K562 (cell line): Measurements from ENCODE around the gene TMC2. TPM values are rescaled to one million over a fixed set of nuclear protein-coding genes. Genes with fewer than 3 reads are reported as not detected.

Experiments
- ATAC-seq: fragments of 200-7000 bp; cut with Tn5 transposase; 3 replicates; pipeline ENCODE4 v1.9.1; 2020; ENCODE audit warnings: moderate library complexity
- BruUV-seq: library from RNA; stranded (reverse); fragments of 400-500 nt; replicated peaks from 2 replicates; lab custom pipeline; 2021; lab: Mats Ljungman, UMichigan
- CTCF ChIA-PET: fragments of 300-600 bp; formaldehyde crosslinking; extraction: SDS; loops from one replicate; lab custom pipeline; 2021; ENCODE audit warnings: low intra/inter-chr PET ratio; lab: Yijun Ruan, JAX
- POLR2A ChIA-PET: fragments of 300-600, 350-650 bp; sonication (Branson Sonifier 250); formaldehyde crosslinking; extraction: SDS; loops from one replicate; lab custom pipeline; 2021; ENCODE audit warnings: antibody characterized with exemption, inconsistent platforms; lab: Yijun Ruan, JAX
- DNase-seq, 4 experiments: peaks; one replicate each; pipeline versions ENCODE4 v3.0.0 to v3.0.0-alpha.2; 2011 to 2018; ENCODE audit warnings: low spot score in 3 of 4, mixed read lengths in 3 of 4; ENCODE audit errors: extremely low read depth in 1 of 4
- FAIRE-seq: peaks from 2 replicates; lab custom pipeline; 2011; peaks lifted over from hg19 to GRCh38; lab: Jason Lieb, UNC
- H2AFZ ChIP-seq: 2 replicates; pipeline ENCODE4 v1.6.0; 2011; ENCODE audit warnings: low read depth, low read length, control low read depth, inconsistent platforms
- H3K27ac ChIP-seq: fragments of 200-600 bp; 3 replicates; pipeline ENCODE4 v1.8.0; 2011; ENCODE audit warnings: low read depth, mild to moderate bottlenecking, control low read depth, inconsistent platforms, low read length, moderate library complexity, mixed read lengths; ENCODE audit errors: extremely low read depth
- H3K27me3 ChIP-seq, 2 experiments: fragments of 300-600 bp in 1 of 2; 2 replicates in 1 of 2; 3 replicates in 1 of 2; pipeline versions ENCODE4 v1.6.0 to v1.8.0; 2011; ENCODE audit warnings: inconsistent platforms in 2 of 2, low read length in 2 of 2, mild to moderate bottlenecking in 1 of 2, mixed read lengths in 1 of 2, moderate library complexity in 1 of 2; ENCODE audit not compliant: control insufficient read depth in 2 of 2, insufficient read depth in 2 of 2
- H3K36me3 ChIP-seq: fragments of 300-600 bp; 3 replicates; pipeline ENCODE4 v1.8.0; 2011; ENCODE audit warnings: mild to moderate bottlenecking, low read length, inconsistent platforms; ENCODE audit not compliant: control insufficient read depth, insufficient read depth
- H3K4me1 ChIP-seq, 2 experiments: fragments of 200-600 bp in 1 of 2; replicated peaks in 1 of 2; 2 replicates in 1 of 2; 3 replicates in 1 of 2; pipeline versions ENCODE4 v1.5.1 to v1.8.0; 2011; ENCODE audit warnings: inconsistent platforms in 2 of 2, low read length in 2 of 2, mild to moderate bottlenecking in 1 of 2, mixed read lengths in 1 of 2, moderate library complexity in 1 of 2; ENCODE audit not compliant: control insufficient read depth in 2 of 2, insufficient read depth in 2 of 2
- H3K4me2 ChIP-seq: 2 replicates; pipeline ENCODE4 v1.6.1; 2011; ENCODE audit warnings: low read length, control low read depth, inconsistent platforms, mixed read lengths; ENCODE audit not compliant: insufficient read depth
- H3K4me3 ChIP-seq: fragments of 200-600 bp; sonication (generic), shearing (Covaris generic); 2 replicates; pipeline ENCODE4 v1.5.1; 2016; ENCODE audit warnings: control low read depth, inconsistent platforms
- H3K79me2 ChIP-seq: fragments of 200-600 bp; 3 replicates; pipeline ENCODE4 v1.8.0; 2011; ENCODE audit warnings: low read length, inconsistent platforms; ENCODE audit not compliant: control insufficient read depth, insufficient read depth
- H3K9ac ChIP-seq, 2 experiments: 2 replicates each; pipeline versions ENCODE4 v1.6.0 to v1.6.1; 2011; ENCODE audit warnings: low read depth in 2 of 2, low read length in 2 of 2, control low read depth in 1 of 2, inconsistent platforms in 1 of 2, mild to moderate bottlenecking in 1 of 2, mixed read lengths in 1 of 2; ENCODE audit not compliant: insufficient read depth in 1 of 2
- H3K9me1 ChIP-seq: one replicate; pipeline ENCODE4 v1.6.0; 2011; ENCODE audit warnings: inconsistent platforms, mild to moderate bottlenecking, low read length, moderate library complexity; ENCODE audit not compliant: control insufficient read depth, insufficient read depth
- H3K9me3 ChIP-seq: replicated peaks from 2 replicates; pipeline ENCODE4 v1.5.1; 2011; ENCODE audit warnings: low read depth, low read length, inconsistent platforms; ENCODE audit not compliant: control insufficient read depth, insufficient read depth
- H4K20me1 ChIP-seq: replicated peaks from 2 replicates; pipeline ENCODE4 v1.6.1; 2011; ENCODE audit warnings: low read length, inconsistent platforms, mixed read lengths; ENCODE audit not compliant: control insufficient read depth, insufficient read depth
- ATF2 ChIP-seq: sonication (generic); formaldehyde crosslinking; IDR thresholded peaks from 2 replicates; pipeline ENCODE4 v1.8.1; 2022; ENCODE audit warnings: missing genetic modification reagents
- HEY1 ChIP-seq: fragments of 250-450 bp; sonication (Bioruptor Pico); IDR thresholded peaks from 2 replicates; pipeline ENCODE4 v1.5.0; 2020; ENCODE audit warnings: mild to moderate bottlenecking, moderate library complexity, borderline replicate concordance
- JUN ChIP-seq, 2 experiments: sonication (generic) in 1 of 2; formaldehyde crosslinking in 1 of 2; IDR thresholded peaks; 2 replicates each; pipeline versions ENCODE4 v1.6.1 to v1.8.0; 2012 to 2022; ENCODE audit warnings: borderline replicate concordance in 2 of 2, mild to moderate bottlenecking in 2 of 2, improper control_type of control experiment in 1 of 2, low read depth in 1 of 2, low read length in 1 of 2, missing genetic modification reagents in 1 of 2
- KDM2B ChIP-seq: fragments of 250-450 bp; sonication (Bioruptor Pico); IDR thresholded peaks from 2 replicates; pipeline ENCODE4 v1.8.0; 2021; ENCODE audit warnings: mild to moderate bottlenecking, moderate library complexity
- MEIS2 ChIP-seq: fragments of 450-650 bp; IDR thresholded peaks from 2 replicates; pipeline ENCODE4 v1.6.1; 2014; ENCODE audit warnings: mild to moderate bottlenecking; ENCODE audit not compliant: partially characterized antibody
- NFIC ChIP-seq: fragments of 450-650 bp; IDR thresholded peaks from 2 replicates; pipeline ENCODE4 v1.6.1; 2017; ENCODE audit warnings: mild to moderate bottlenecking, inconsistent platforms
- USF2 ChIP-seq: sonication (generic); formaldehyde crosslinking; IDR thresholded peaks from 2 replicates; pipeline ENCODE4 v1.5.0; 2020; ENCODE audit warnings: missing genetic modification reagents
- ZBTB34 ChIP-seq: fragments of 250-450 bp; sonication (Bioruptor Pico); IDR thresholded peaks from 2 replicates; pipeline ENCODE4 v1.8.0; 2021; ENCODE audit warnings: mild to moderate bottlenecking, moderate library complexity
- ZNF507 ChIP-seq: conservative IDR thresholded peaks from 2 replicates; pipeline ENCODE4 v1.6.1; 2017; ENCODE audit warnings: missing genetic modification characterization, missing compliant biosample characterization
- ZNF77 ChIP-seq: fragments of 250-450 bp; sonication (Bioruptor Pico); IDR thresholded peaks from 2 replicates; pipeline ENCODE4 v1.5.0; 2020
- WGBS: fragments of 100-300 bp; shearing (Covaris generic); methylation state at CpG from one replicate; pipeline ENCODE4 v1.1.6; 2016; ENCODE audit warnings: low coverage, mixed read lengths; ENCODE audit not compliant: insufficient coverage; ENCODE audit errors: missing lambda C conversion rate; 5-methylcytosine and 5-hydroxymethylcytosine counted together
- in situ Hi-C: fragments of 300-500 bp; cut with MboI; formaldehyde crosslinking; loops from 4 replicates; pipeline ENCODE4 v1.15.0; 2018; ENCODE audit warnings: inconsistent platforms, mixed read lengths
- intact Hi-C: fragments of 100-400 bp; cut with micrococcal nuclease; formaldehyde crosslinking; loops from 2 replicates; pipeline ENCODE4 v1.14.2; 2022
- polyA plus RNA-seq, 8 experiments: library from polyadenylated mRNA; depleted of rRNA in 4 of 8; stranded (reverse) in 5 of 8; unstranded in 3 of 8; fragments of >200 nt; fragmentation: Nextera tagmentation in 2 of 8; fragmentation: Illumina TruSeq in 1 of 8; extraction: Ambion mirVana in 2 of 8; extraction: Trizol in 1 of 8; gene quantifications; 2 replicates each; pipeline versions ENCODE4 v1.2.1 to v1.2.3, GENCODE V29; 2011 to 2014; ENCODE audit warnings: inconsistent platforms in 1 of 8, missing spikeins in 1 of 8
- total RNA-seq, 7 experiments: library from RNA; depleted of rRNA in 6 of 7; stranded (reverse); fragments of >200 nt in 6 of 7; fragmentation: Illumina TruSeq in 2 of 7; extraction: Trizol in 2 of 7; gene quantifications; 2 replicates each; pipeline versions ENCODE4 v1.2.1 to v1.2.3, GENCODE V29; 2011 to 2021; ENCODE audit warnings: low replicate concordance in 1 of 7

Gene TMC2
- total and polyA plus RNA-seq, 9 of the 15 experiments (the other 6 are each of a cell fraction or from before 2014, with no cell fraction given): not detected

- in situ Hi-C loops (no loop called here), intact Hi-C loops (no loop called here)
- Histone ChIP-seq H3K9ac (no peak overlapping the region), H2AFZ (no peak overlapping the region), H3K36me3 (no peaks in the 10 kb centered on the region), H3K9me1 (no peaks in the 10 kb centered on the region), H4K20me1 (no peaks in the 10 kb centered on the region), H3K27ac (no peak overlapping the region), H3K4me3 (no peak overlapping the region), H3K79me2 (no peaks in the 10 kb centered on the region), H3K4me1 (peaks cover 0 to 8% of the 10 kb centered on the region in 2 experiments; a peak in 1 of 5 replicates), H3K4me2 (no peak overlapping the region), H3K27me3 (peaks cover 8 to 38% of the 10 kb centered on the region in 2 experiments), H3K9me3 (no peaks in the 10 kb centered on the region)
- ATAC-seq (no peak), DNase-seq (no peak), FAIRE-seq (no peak)
- POLR2A ChIA-PET: no interaction called here
- WGBS: 1% methylated on average over 24 of the region's 54 CpGs
- no TSS peak for BruUV-seq
- TF ChIP-seq ZNF507 (tag) (no peak), NFIC (0 out of 2 replicates have a peak, but pooled peaks have one; percentile 9)
- CTCF ChIA-PET: no interaction called here
Measured at GRCh38 chr20:2558581-2559278, 22.4 kb downstream of the TMC2 start.

GRCh38 chr20:2559279-2559626 is 22.9 kb downstream of the TMC2 start:
- BruUV-seq: no TSS peak
- no peak overlapping the region for H3K27ac ChIP-seq
- no peaks in the 10 kb centered on the region for H3K36me3 ChIP-seq
- ChIA-PET POLR2A (no interaction called here), CTCF (no interaction called here)
- DNase-seq (no peak), FAIRE-seq (no peak), ATAC-seq (no peak)
- no peaks in the 10 kb centered on the region for H4K20me1 ChIP-seq
- H3K27me3 ChIP-seq: peaks cover 8 to 38% of the 10 kb centered on the region in 2 experiments
- no peak overlapping the region for H3K4me3 ChIP-seq
- no peak overlapping the region for H2AFZ ChIP-seq
- in situ Hi-C loops: no loop called here
- 0% methylated on average over 3 of the region's 3 CpGs for WGBS
- intact Hi-C loops: no loop called here
- H3K4me2 ChIP-seq: no peak overlapping the region
- no peak overlapping the region for H3K9ac ChIP-seq
- peaks cover 0 to 8% of the 10 kb centered on the region in 2 experiments; a peak in 1 of 5 replicates for H3K4me1 ChIP-seq
- H3K9me3 ChIP-seq: no peaks in the 10 kb centered on the region
- no peaks in the 10 kb centered on the region for H3K9me1 ChIP-seq
- H3K79me2 ChIP-seq: no peaks in the 10 kb centered on the region
- TF ChIP-seq MEIS2: no peak
- no peak for TF ChIP-seq ZBTB34 (CRISPR knock-in tag)
- TF ChIP-seq ZNF77 (CRISPR knock-in tag): no peak
- TF ChIP-seq JUN (IDR thresholded peaks at IDR 0.05; ENCODE audit: borderline replicate concordance, low read depth, low read length): no peak
- no peak for TF ChIP-seq JUN (CRISPR knock-in tag; IDR thresholded peaks at IDR 0.05; ENCODE audit: borderline replicate concordance)
- TF ChIP-seq USF2 (CRISPR knock-in tag): no peak
- TF ChIP-seq KDM2B (CRISPR knock-in tag): no peak
- TF ChIP-seq ATF2 (CRISPR knock-in tag): no peak
- no peak for TF ChIP-seq HEY1 (CRISPR knock-in tag)
